GM12878 (cell line): ENCODE measurements around the gene DUSP7. TPM values are rescaled to one million over a fixed set of nuclear protein-coding genes. Genes with fewer than 3 reads are reported as not detected.

Source experiments
- ATAC-seq: fragments of 200-7000 bp; cut with Tn5 transposase; 3 replicates; pipeline ENCODE4 v1.9.1; 2020; ENCODE audit warnings: mild to moderate bottlenecking, moderate library complexity
- BruUV-seq: library from RNA; stranded (reverse); fragments of 400-500 nt; replicated peaks from 2 replicates; lab custom pipeline; 2021; lab: Mats Ljungman, UMichigan
- CTCF ChIA-PET: fragments of 300-600 bp; sonication (Branson Sonifier 250); formaldehyde crosslinking; extraction: SDS; loops from one replicate; lab custom pipeline; 2021; ENCODE audit warnings: inconsistent platforms; lab: Yijun Ruan, JAX
- POLR2A ChIA-PET: fragments of 350-600 bp; formaldehyde crosslinking; extraction: SDS; loops from one replicate; lab custom pipeline; 2021; ENCODE audit warnings: inconsistent platforms; lab: Charles Lee
- RAD21 ChIA-PET: fragments of 300-600 bp; sonication (Branson Sonifier 250); formaldehyde crosslinking; loops from one replicate; lab custom pipeline; 2023; ENCODE audit warnings: antibody characterized with exemption; ENCODE audit not compliant: unreplicated experiment; lab: Charles Lee
- SMC1A ChIA-PET: fragments of 300-600 bp; sonication (Branson Sonifier 250); formaldehyde crosslinking; loops from one replicate; lab custom pipeline; 2023; ENCODE audit not compliant: unreplicated experiment, uncharacterized antibody; lab: Charles Lee
- DNase-seq: peaks from one replicate; pipeline ENCODE4 v3.0.0-alpha.2; 2011; ENCODE audit warnings: low read depth, low spot score
- FAIRE-seq: peaks from 3 replicates; lab custom pipeline; 2011; peaks lifted over from hg19 to GRCh38; lab: Jason Lieb, UNC
- H2AFZ ChIP-seq: 2 replicates; pipeline ENCODE4 v1.6.0; 2011; ENCODE audit warnings: low read depth, low read length, control low read depth; ENCODE audit not compliant: control insufficient read depth
- H3K27ac ChIP-seq: 2 replicates; pipeline ENCODE4 v1.5.1; 2011; ENCODE audit warnings: control low read depth; ENCODE audit not compliant: control insufficient read depth, insufficient read depth
- H3K27me3 ChIP-seq, 2 experiments: replicated peaks in 1 of 2; 2 replicates each; pipeline versions ENCODE4 v1.6.0 to v1.6.1; 2011; ENCODE audit warnings: low read length in 1 of 2; ENCODE audit not compliant: control insufficient read depth in 2 of 2, insufficient read depth in 2 of 2
- H3K36me3 ChIP-seq, 2 experiments: 2 replicates each; pipeline ENCODE4 v1.5.1; 2011; ENCODE audit warnings: low read length in 1 of 2; ENCODE audit not compliant: control insufficient read depth in 2 of 2, insufficient read depth in 2 of 2
- H3K4me1 ChIP-seq: 2 replicates; pipeline ENCODE4 v1.6.1; 2011; ENCODE audit warnings: mild to moderate bottlenecking, low read length, moderate library complexity, mixed read lengths; ENCODE audit not compliant: control insufficient read depth, insufficient read depth
- H3K4me2 ChIP-seq: 2 replicates; pipeline ENCODE4 v1.6.0; 2011; ENCODE audit warnings: control low read depth; ENCODE audit not compliant: control insufficient read depth, insufficient read depth
- H3K4me3 ChIP-seq: fragments of 200-600 bp; sonication (generic); 2 replicates; pipeline ENCODE4 v1.5.1; 2016
- H3K79me2 ChIP-seq: 2 replicates; pipeline ENCODE4 v1.6.0; 2011; ENCODE audit warnings: low read length; ENCODE audit not compliant: control insufficient read depth, insufficient read depth
- H3K9ac ChIP-seq: 2 replicates; pipeline ENCODE4 v1.8.0; 2011; ENCODE audit warnings: low read length, control low read depth, mixed read lengths; ENCODE audit not compliant: control insufficient read depth, insufficient read depth
- H3K9me3 ChIP-seq: replicated peaks from 3 replicates; pipeline ENCODE4 v1.5.1; 2011; ENCODE audit warnings: mild to moderate bottlenecking, low read length; ENCODE audit not compliant: control insufficient read depth, insufficient read depth
- H4K20me1 ChIP-seq: 2 replicates; pipeline ENCODE4 v1.6.0; 2011; ENCODE audit not compliant: control insufficient read depth, insufficient read depth
- CTCF ChIP-seq, 3 experiments: IDR thresholded peaks in 2 of 3; conservative IDR thresholded peaks in 1 of 3; 2 replicates each; pipeline ENCODE4 v1.5.1; 2011; ENCODE audit warnings: low read depth in 3 of 3, low read length in 3 of 3, mild to moderate bottlenecking in 3 of 3, control low read depth in 2 of 3, moderate library complexity in 2 of 3, inconsistent platforms in 1 of 3, mixed read lengths in 1 of 3; ENCODE audit not compliant: control insufficient read depth in 2 of 3, insufficient read depth in 1 of 3; ENCODE audit errors: extremely low read depth in 1 of 3
- POLR2AphosphoS5 ChIP-seq: IDR thresholded peaks from 2 replicates; pipeline ENCODE4 v1.6.1; 2011; ENCODE audit warnings: mild to moderate bottlenecking, low read length, inconsistent platforms
- RAD21 ChIP-seq: IDR thresholded peaks from 2 replicates; pipeline ENCODE4 v1.6.1; 2011; ENCODE audit warnings: mild to moderate bottlenecking, low read depth, low read length, moderate library complexity; ENCODE audit not compliant: insufficient read depth
- TARDBP ChIP-seq: IDR thresholded peaks from 2 replicates; pipeline ENCODE4 v1.6.1; 2016; ENCODE audit warnings: borderline replicate concordance
- WGBS: methylation state at CpG from one replicate; pipeline ENCODE4 v1.1.6; 2016; ENCODE audit warnings: low lambda C conversion rate; ENCODE audit not compliant: insufficient replicate concordance, insufficient coverage; ENCODE audit errors: missing lambda C conversion rate; 5-methylcytosine and 5-hydroxymethylcytosine counted together
- in situ Hi-C: fragments of 300-500 bp; cut with MboI; formaldehyde crosslinking; loops from 9 replicates; pipeline ENCODE4 v1.14.3; 2018; ENCODE audit warnings: mixed read lengths
- intact Hi-C: fragments of 100-400 bp; cut with micrococcal nuclease; formaldehyde crosslinking; loops from one replicate; pipeline ENCODE4 v1.14.2; 2022; ENCODE audit not compliant: unreplicated experiment
- polyA plus RNA-seq, 11 experiments: library from polyadenylated mRNA; depleted of rRNA in 4 of 11; unstranded in 6 of 11; stranded (reverse) in 5 of 11; fragments of >200 nt; fragmentation: Nextera tagmentation in 4 of 11; fragmentation: Illumina TruSeq in 1 of 11; extraction: Ambion mirVana in 4 of 11; extraction: Trizol in 1 of 11; gene quantifications; 1 replicate in 1 of 11; 2 replicates in 10 of 11; pipeline versions ENCODE4 v1.2.1 to v1.2.3, GENCODE V29; 2011 to 2016; ENCODE audit warnings: inconsistent platforms in 2 of 11, missing spikeins in 2 of 11, low read depth in 1 of 11
- total RNA-seq, 4 experiments: library from RNA; depleted of rRNA in 3 of 4; stranded (reverse); fragments of >200 nt in 3 of 4; fragmentation: Illumina TruSeq in 1 of 4; extraction: Trizol in 1 of 4; gene quantifications; 2 replicates each; pipeline versions ENCODE4 v1.2.1 to v1.2.3, GENCODE V29; 2013 to 2021

Gene DUSP7
- total and polyA plus RNA-seq, 10 of the 15 experiments (the other 5 are each of a cell fraction or from before 2014, with no cell fraction given): 0.73 to 17.0 (median 7.9) TPM

DNA sequence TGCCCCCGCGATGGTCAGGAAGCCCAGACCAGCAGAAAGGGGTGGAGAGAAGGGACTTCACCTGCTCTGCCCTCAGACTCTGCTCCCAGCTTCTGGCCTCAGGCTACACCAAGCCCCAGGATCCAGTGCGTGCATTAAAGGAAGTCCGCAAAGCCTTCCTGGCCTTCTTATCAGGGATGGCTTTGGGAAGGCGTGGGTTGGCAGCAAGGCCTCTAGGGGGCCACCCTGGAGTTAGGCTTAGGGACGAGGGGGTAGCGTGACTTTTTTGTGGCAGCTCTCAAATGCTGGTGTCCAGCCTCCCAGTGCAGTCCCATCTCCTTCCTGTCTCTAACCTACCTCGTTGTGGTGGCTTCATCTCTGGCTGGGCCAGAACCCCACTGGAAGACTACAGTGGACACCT lies 41.8 kb downstream of the DUSP7 start:
- DNase-seq: no peak
- WGBS: 57% methylated on average over 8 of the region's 8 CpGs
- no peak overlapping the region for H3K4me3 ChIP-seq
- CTCF ChIA-PET: interaction anchor here (1.7 to 8.2 kb wide), 4 partner anchors 10 to 109 kb away, joined by 3 to 93 read pairs (median 32); partner anchors contain the start of gene DUSP7
- H2AFZ ChIP-seq: no peak overlapping the region
- BruUV-seq: no TSS peak
- no peaks in the 10 kb centered on the region for H3K79me2 ChIP-seq
- FAIRE-seq: no peak
- SMC1A ChIA-PET: interaction anchor here (1.0 to 12.8 kb wide), 5 partner anchors 11 to 140 kb away, joined by 3 to 116 read pairs (median 9); partner anchors contain the start of genes DUSP7 and POC1A
- H4K20me1 ChIP-seq: no peaks in the 10 kb centered on the region
- in situ Hi-C loops: no loop called here
- TF ChIP-seq RAD21 (peak; percentile 3; the same call in 1 of the 2 replicates), POLR2AphosphoS5 (no peak), CTCF (IDR thresholded peaks at IDR 0.05 in 2 of 3, conservative IDR thresholded peaks at IDR 0.05 in 1 of 3; ENCODE audit: control insufficient read depth in 2 of 3, extremely low read depth in 1 of 3, insufficient read depth in 1 of 3, low read depth in 3 of 3, low read length in 3 of 3) (0 out of 6 replicates have a peak, but pooled peaks of 1 of the 3 experiments have one; percentile 17), TARDBP (no peak)
- TF ChIP-seq, all 136 proteins: peak for 2
- ATAC-seq: peak; percentile 22
- ChIA-PET POLR2A (interaction anchor here (0.5 to 2.1 kb wide), 5 partner anchors 10 to 56 kb away, joined by 3 to 6 read pairs (median 5); partner anchors contain the start of genes DUSP7 and RPL29), RAD21 (interaction anchor here (1.0 to 2.5 kb wide), 9 partner anchors 9 to 109 kb away, joined by 3 to 17 read pairs (median 5); partner anchors contain the start of gene DUSP7)
- Histone ChIP-seq H3K27ac (no peak overlapping the region), H3K36me3 (no peaks in the 10 kb centered on the region), H3K9me3 (no peaks in the 10 kb centered on the region), H3K27me3 (no peaks in the 10 kb centered on the region), H3K9ac (no peak overlapping the region), H3K4me1 (peaks cover 4% of the 10 kb centered on the region), H3K4me2 (no peak overlapping the region)
- intact Hi-C loops: no loop called here
